HCT116 (cell line): ENCODE results near the gene PRKAG2.
A peak's percentile ranks its signal among the peaks of the same experiment; 100 is the strongest.

Source experiments
- MAX ChIP-seq: IDR thresholded peaks from 2 replicates; pipeline ENCODE4 v1.6.1; 2012
- ZNF274 ChIP-seq: fragments of 200-500 bp; sonication (Bioruptor generic); IDR thresholded peaks from 2 replicates; pipeline ENCODE4 v1.6.1; 2014; ENCODE audit warnings: mild to moderate bottlenecking, low read depth, low read length, inconsistent platforms

- TF ChIP-seq ZNF274 (no peak), MAX (peak; percentile 58)
Measured at GRCh38 chr7:151782598-151783448, 94.1 kb downstream of the PRKAG2 start.
